ENCODE results near the gene SYT17. TPM values are rescaled to one million over a fixed set of nuclear protein-coding genes. Genes with fewer than 3 reads are reported as not detected.

Gene SYT17
- total RNA-seq, 3 donors from 2014 or later = 1.9 to 11.9 (median 5.2) TPM

DNA sequence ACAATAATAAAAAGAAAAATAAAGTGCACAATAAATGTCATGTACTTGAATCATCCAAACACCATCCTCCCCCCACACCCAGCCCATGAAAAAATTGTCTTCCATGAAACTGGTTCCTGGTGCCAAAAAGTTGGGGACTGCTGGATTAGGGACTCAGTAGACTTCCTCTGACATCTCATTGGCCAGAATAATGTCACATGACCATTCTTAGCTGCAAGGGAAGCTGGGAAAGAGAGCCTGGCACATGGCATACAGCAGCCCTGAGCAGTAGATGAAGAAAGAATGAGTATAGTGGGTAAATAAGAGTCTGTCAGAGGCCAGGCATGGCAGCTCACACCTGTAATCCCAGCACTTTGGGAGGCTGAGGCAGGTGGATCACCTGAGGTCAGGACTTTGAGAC, 41.7 kb upstream of the SYT17 start:
- no peak overlapping the region for H3K27ac ChIP-seq
- no peak for DNase-seq (ENCODE audit: low spot score in 2 of 2)
- no peaks in the 10 kb centered on the region for H3K9me3 ChIP-seq
- H3K36me3 ChIP-seq = no peaks in the 10 kb centered on the region
- H3K4me3 ChIP-seq = no peak overlapping the region
- TF ChIP-seq POLR2A (IDR thresholded peaks at IDR 0.05) = no peak
- TF ChIP-seq, protein P1, sequence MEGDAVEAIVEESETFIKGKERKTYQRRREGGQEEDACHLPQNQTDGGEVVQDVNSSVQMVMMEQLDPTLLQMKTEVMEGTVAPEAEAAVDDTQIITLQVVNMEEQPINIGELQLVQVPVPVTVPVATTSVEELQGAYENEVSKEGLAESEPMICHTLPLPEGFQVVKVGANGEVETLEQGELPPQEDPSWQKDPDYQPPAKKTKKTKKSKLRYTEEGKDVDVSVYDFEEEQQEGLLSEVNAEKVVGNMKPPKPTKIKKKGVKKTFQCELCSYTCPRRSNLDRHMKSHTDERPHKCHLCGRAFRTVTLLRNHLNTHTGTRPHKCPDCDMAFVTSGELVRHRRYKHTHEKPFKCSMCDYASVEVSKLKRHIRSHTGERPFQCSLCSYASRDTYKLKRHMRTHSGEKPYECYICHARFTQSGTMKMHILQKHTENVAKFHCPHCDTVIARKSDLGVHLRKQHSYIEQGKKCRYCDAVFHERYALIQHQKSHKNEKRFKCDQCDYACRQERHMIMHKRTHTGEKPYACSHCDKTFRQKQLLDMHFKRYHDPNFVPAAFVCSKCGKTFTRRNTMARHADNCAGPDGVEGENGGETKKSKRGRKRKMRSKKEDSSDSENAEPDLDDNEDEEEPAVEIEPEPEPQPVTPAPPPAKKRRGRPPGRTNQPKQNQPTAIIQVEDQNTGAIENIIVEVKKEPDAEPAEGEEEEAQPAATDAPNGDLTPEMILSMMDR (IDR thresholded peaks at IDR 0.05) = no peak
- TF ChIP-seq POLR2AphosphoS5 (IDR thresholded peaks at IDR 0.05) = no peak
- intact Hi-C loops (cut with DNase I; ENCODE audit: low total_unique reads) = no loop called here
- no peaks in the 10 kb centered on the region for H3K27me3 ChIP-seq
- peaks cover 0 to 5% of the 10 kb centered on the region in 2 donors for H3K4me1 ChIP-seq

DNA sequence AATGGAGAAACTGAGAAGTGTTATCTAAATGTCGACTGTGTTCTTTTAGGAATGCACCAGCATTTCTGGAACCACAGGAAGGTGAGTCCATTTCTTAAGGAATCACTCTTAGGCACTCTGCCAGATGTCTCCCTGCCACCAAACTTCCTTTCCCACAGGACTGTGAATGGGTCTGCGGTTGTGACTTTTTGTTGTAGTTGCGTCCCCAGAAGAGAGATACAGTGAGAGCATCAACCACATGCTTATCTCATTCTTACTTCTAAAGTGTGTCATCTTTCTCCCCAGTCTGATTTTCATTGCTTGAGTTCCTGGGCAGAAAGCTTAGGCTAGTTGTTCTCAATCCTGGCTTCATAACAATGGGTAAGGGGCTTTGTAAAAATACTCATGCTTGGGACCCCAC, 40.8 kb upstream of the SYT17 start:
- DNase-seq (ENCODE audit: low spot score in 2 of 2) = no peak
- H3K4me1 ChIP-seq = no peaks in the 10 kb centered on the region
- no peaks in the 10 kb centered on the region for H3K9me3 ChIP-seq
- TF ChIP-seq POLR2A (IDR thresholded peaks at IDR 0.05) = no peak
- TF ChIP-seq POLR2AphosphoS5 (IDR thresholded peaks at IDR 0.05) = no peak
- TF ChIP-seq, protein P1 (IDR thresholded peaks at IDR 0.05) = no peak
- H3K27me3 ChIP-seq = no peaks in the 10 kb centered on the region
- no peaks in the 10 kb centered on the region for H3K36me3 ChIP-seq
- H3K27ac ChIP-seq = no peak overlapping the region
- no peak overlapping the region for H3K4me3 ChIP-seq
- intact Hi-C loops (cut with DNase I; ENCODE audit: low total_unique reads) = no loop called here

DNA sequence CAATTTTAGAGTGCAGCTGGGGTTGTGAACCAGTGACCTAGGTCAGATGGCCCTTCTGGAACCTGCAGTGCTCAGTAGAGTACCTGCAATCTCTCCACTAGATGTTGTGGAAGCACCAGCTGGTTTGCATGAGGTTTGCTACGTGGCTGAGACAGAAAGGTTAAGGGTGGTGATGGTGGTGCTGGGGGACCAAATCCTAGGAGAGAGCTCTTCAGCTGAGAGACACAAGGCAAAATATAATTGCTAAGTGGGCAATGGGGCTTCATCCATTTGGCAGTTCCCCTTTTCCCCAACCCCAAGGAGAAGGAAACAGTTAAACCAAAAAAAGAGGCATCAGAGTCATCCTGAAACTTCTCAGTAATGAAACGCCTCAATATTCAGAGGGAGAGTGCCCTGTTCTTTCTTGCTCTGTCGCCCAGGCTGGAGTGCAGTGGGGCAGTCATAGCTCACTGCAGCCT, 40.3 kb upstream of the SYT17 start:
- H3K9me3 ChIP-seq = no peaks in the 10 kb centered on the region
- intact Hi-C loops (cut with DNase I; ENCODE audit: low total_unique reads) = no loop called here

DNA sequence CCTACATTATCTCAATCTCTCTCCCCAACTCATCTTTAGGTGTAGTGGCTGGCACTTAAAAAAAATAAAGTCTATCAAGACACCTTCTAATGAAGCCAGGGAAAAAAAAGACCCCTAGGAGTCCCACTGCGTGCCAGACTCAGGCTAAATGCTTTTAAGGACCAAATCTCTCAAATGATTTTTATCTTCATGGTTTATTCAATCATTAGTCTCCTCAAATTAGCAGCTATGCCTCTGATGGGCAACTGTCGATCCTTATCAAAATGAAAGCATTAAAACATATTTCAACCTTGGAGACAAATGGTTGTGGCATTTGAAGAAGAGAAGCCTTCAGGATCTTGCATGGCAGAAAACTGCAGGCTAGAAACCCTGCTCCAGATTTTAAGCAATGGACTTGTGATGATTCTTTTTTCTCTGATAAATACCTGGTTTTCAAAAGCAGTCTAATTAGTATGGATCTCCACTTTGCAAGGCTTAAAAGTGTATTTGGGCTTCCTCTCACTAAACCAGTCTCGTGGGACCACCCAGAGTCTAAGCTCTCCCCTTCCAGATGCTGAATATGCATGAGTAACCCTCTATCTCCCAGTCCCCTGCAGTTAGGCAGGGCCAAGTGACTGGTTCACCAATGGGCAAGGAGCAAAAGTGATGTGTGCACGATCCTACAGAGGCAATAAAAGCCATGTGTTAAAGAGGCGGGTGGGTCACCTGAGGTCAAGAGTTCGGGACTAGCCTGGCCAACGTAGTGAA, 39.4 kb upstream of the SYT17 start:
- TF ChIP-seq, protein P1 (IDR thresholded peaks at IDR 0.05) = no peak
- TF ChIP-seq POLR2A (IDR thresholded peaks at IDR 0.05) (no peak), POLR2AphosphoS5 (IDR thresholded peaks at IDR 0.05) (no peak)
- H3K4me1 ChIP-seq = no peaks in the 10 kb centered on the region
- no peak overlapping the region for H3K27ac ChIP-seq
- no peaks in the 10 kb centered on the region for H3K36me3 ChIP-seq
- no peaks in the 10 kb centered on the region for H3K9me3 ChIP-seq
- H3K4me3 ChIP-seq = no peak overlapping the region
- no peak for DNase-seq (ENCODE audit: low spot score in 2 of 2)
- H3K27me3 ChIP-seq = no peaks in the 10 kb centered on the region
- intact Hi-C loops (cut with DNase I; ENCODE audit: low total_unique reads) = no loop called here

More for the DNA sequence above, 40.3 kb upstream of the SYT17 start:
- TF ChIP-seq POLR2A (IDR thresholded peaks at IDR 0.05) = no peak
- TF ChIP-seq, protein P1 (IDR thresholded peaks at IDR 0.05) = no peak
- no peak for TF ChIP-seq POLR2AphosphoS5 (IDR thresholded peaks at IDR 0.05)
- DNase-seq (ENCODE audit: low spot score in 2 of 2) = no peak
- H3K4me1 ChIP-seq = no peaks in the 10 kb centered on the region
- H3K27ac ChIP-seq = no peak overlapping the region
- no peaks in the 10 kb centered on the region for H3K36me3 ChIP-seq
- H3K27me3 ChIP-seq = no peaks in the 10 kb centered on the region
- H3K4me3 ChIP-seq = no peak overlapping the region

DNA sequence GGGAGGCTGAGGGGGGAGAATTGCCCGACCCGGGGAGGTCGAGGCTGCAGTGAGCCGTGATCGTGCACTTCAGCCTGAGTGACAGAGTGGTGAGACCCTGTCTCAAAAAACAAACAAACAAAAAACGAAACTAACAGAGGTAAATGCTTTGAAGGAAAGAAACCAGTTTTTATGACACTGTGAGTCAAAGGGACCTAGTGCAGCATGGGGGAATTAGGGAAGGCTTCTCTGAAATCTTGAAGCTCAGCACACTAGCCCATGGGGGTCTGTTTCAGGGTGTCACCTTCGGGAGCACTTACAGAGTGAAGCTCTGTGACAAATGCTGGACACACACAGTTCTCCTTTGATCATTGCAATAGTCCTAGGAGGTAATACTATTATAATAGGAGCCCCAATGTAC, 37.7 kb upstream of the SYT17 start:
- Histone ChIP-seq H3K27ac (peak overlapping the region; percentile 67 to 92), H3K36me3 (no peaks in the 10 kb centered on the region), H3K4me3 (no peak overlapping the region), H3K9me3 (no peaks in the 10 kb centered on the region), H3K4me1 (no peaks in the 10 kb centered on the region), H3K27me3 (no peaks in the 10 kb centered on the region)
- DNase-seq (ENCODE audit: low spot score in 2 of 2) = no peak
- intact Hi-C loops (cut with DNase I; ENCODE audit: low total_unique reads) = no loop called here
- TF ChIP-seq POLR2A (IDR thresholded peaks at IDR 0.05) = no peak
